Spleen (tissue), 11 donors: ENCODE data around the gene VAV2. TPM values are rescaled to one million over a fixed set of nuclear protein-coding genes. Genes with fewer than 3 reads are reported as not detected.
A peak's percentile ranks its signal among the peaks of the same experiment; 100 is the strongest.

Source experiments
- DNase-seq: peaks from one replicate; pipeline ENCODE4 v3.0.0-alpha.2; 2020
- H3K27ac ChIP-seq, 8 donors: fragments of 200-600 bp; sonication (generic) in 7 of 8; 1 replicate in 4 of 8; 2 replicates in 4 of 8; pipeline versions ENCODE4 v1.5.0 to v1.8.0; 2016 to 2021; ENCODE audit warnings: inconsistent platforms in 4 of 8, mild to moderate bottlenecking in 4 of 8, moderate library complexity in 1 of 8
- H3K27me3 ChIP-seq, 7 donors: fragments of 200-600 bp; sonication (generic) in 6 of 7; replicated peaks in 1 of 7; 1 replicate in 4 of 7; 2 replicates in 3 of 7; pipeline versions ENCODE4 v1.5.0 to v1.8.0; 2016 to 2021; ENCODE audit warnings: inconsistent platforms in 3 of 7, mild to moderate bottlenecking in 1 of 7
- H3K36me3 ChIP-seq, 6 donors: fragments of 200-600 bp; sonication (generic) in 5 of 6; 1 replicate in 4 of 6; 2 replicates in 2 of 6; pipeline versions ENCODE4 v1.5.0 to v1.8.0; 2016 to 2021; ENCODE audit warnings: inconsistent platforms in 2 of 6
- H3K4me1 ChIP-seq, 6 donors: fragments of 200-600 bp; sonication (generic) in 5 of 6; 1 replicate in 3 of 6; 2 replicates in 3 of 6; pipeline versions ENCODE4 v1.5.0 to v1.8.0; 2016 to 2021; ENCODE audit warnings: inconsistent platforms in 3 of 6
- H3K4me3 ChIP-seq, 8 donors: fragments of 200-600 bp; sonication (generic) in 7 of 8; 1 replicate in 4 of 8; 2 replicates in 4 of 8; pipeline versions ENCODE4 v1.5.0 to v1.8.0; 2016 to 2021; ENCODE audit warnings: inconsistent platforms in 4 of 8, mild to moderate bottlenecking in 4 of 8, moderate library complexity in 2 of 8
- H3K9me3 ChIP-seq, 8 donors: fragments of 200-600 bp; sonication (generic) in 7 of 8; 1 replicate in 4 of 8; 2 replicates in 4 of 8; pipeline versions ENCODE4 v1.5.0 to v1.8.0; 2016 to 2021; ENCODE audit warnings: inconsistent platforms in 4 of 8
- POLR2A ChIP-seq, 3 donors: fragments of 450-650 bp; IDR thresholded peaks; one replicate each; pipeline ENCODE4 v1.5.1; 2017; ENCODE audit warnings: antibody characterized with exemption in 3 of 3, mild to moderate bottlenecking in 1 of 3
- POLR2AphosphoS5 ChIP-seq, 3 donors: sonication (generic); formaldehyde crosslinking; IDR thresholded peaks; one replicate each; pipeline ENCODE4 v1.5.1; 2017; ENCODE audit warnings: antibody characterized with exemption in 3 of 3
- WGBS, 5 donors: extraction: QIAGEN DNeasy Blood & Tissue Kit in 3 of 5; methylation state at CpG; one replicate each; pipeline versions ENCODE4 v1.1.5 to v1.1.7; 2013 to 2018; 5-methylcytosine and 5-hydroxymethylcytosine counted together
- intact Hi-C: fragments of 100-400 bp; cut with DNase I; formaldehyde crosslinking; loops from one replicate; pipeline ENCODE4 v1.15.0; 2023; ENCODE audit warnings: low total_unique reads
- polyA plus RNA-seq, 3 donors: library from polyadenylated mRNA; stranded (reverse); fragments of 200-250 nt; gene quantifications; one replicate each; pipeline ENCODE4 v1.2.1, GENCODE V29; 2013
- total RNA-seq, 7 donors: library from RNA; depleted of rRNA in 3 of 7; stranded (reverse); fragments of >200 nt in 3 of 7; fragmentation: NEBNext Ultra II Directional in 4 of 7; extraction: Animal tissue kit (Norgen Biotek cat#: 25700) in 4 of 7; gene quantifications; one replicate each; pipeline versions ENCODE4 v1.1.0 to v1.2.1, GENCODE V29; 2016 to 2021
- TF ChIP-seq, protein P1 (sequence below), 11 experiments: fragments of 200-600 bp in 7 of 11; fragments of 450-650 bp in 4 of 11; sonication (generic) in 4 of 11; IDR thresholded peaks in 8 of 11; conservative IDR thresholded peaks in 3 of 11; 1 replicate in 7 of 11; 2 replicates in 4 of 11; pipeline versions ENCODE4 v1.4.0 to v1.8.0; 2016 to 2021; ENCODE audit warnings: antibody characterized with exemption in 11 of 11, inconsistent platforms in 4 of 11, mild to moderate bottlenecking in 1 of 11
- donor health status: healthy with polysubstance abuse.
- donor health status: DM: no; HTN: no; CAD: no; lungs with moderate emphysema.
- donor health status: DM: no; HTN: no; CAD: no.
- donor health status: Bipolar disorder and iron deficiency.
- donor health status: healthy.
- donor health status: DM: no; HTN: no; CAD: no.
- donor health status: DM: yes; HTN: yes; CAD: no.

The VAV2 gene
- total and polyA plus RNA-seq, 10 donors: 14.2 to 39.2 (median 23.3) TPM

DNA sequence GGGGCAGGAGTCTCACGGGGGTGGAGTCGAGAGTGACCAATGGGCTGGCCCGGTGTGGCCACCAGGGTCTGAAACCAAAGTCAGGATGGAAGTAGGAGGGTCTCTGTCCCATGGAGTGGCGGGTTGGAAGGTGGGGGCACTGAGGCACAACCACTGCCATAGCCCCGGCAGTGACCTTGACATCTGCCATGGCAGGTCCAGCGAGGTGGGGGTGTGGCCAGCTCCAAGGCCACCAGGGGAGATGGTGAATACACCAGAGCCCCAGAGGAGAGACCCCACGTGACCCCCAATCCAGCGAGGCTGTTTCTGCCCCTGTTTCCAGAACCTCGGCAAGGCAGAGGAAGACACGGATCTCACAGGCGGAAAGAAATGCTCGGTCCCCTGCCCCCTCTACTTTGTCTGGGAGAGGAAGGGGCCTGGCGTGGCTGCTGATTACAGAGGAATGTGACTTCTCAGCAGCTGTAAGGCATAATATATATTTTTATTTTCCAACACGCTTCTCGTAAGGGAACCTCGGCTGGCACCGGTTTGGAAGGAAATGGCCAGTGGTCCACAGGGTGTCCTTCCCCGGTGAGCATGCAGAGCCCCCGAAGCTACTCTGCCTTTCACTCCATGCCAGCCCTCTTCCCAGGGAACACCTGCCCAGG, 148.2 kb downstream of the VAV2 start:
- no peaks in the 10 kb centered on the region for H3K9me3 ChIP-seq
- no peak for DNase-seq
- H3K4me1 ChIP-seq: peaks cover 11 to 58% (median 31%) of the 10 kb centered on the region in 6 donors
- peak overlapping the region in 7 of 8 donors; percentile 73 to 90 (median 84) for H3K27ac ChIP-seq
- 61 to 83% (median 70%) methylated on average over 19 of the region's 19 CpGs for WGBS, 5 donors
- peaks cover 0 to 7% (median 0%) of the 10 kb centered on the region in 6 donors for H3K36me3 ChIP-seq
- intact Hi-C loops: no loop called here
- TF ChIP-seq POLR2A (IDR thresholded peaks at IDR 0.05) (no peak), POLR2AphosphoS5 (IDR thresholded peaks at IDR 0.05) (no peak)
- TF ChIP-seq, protein P1, sequence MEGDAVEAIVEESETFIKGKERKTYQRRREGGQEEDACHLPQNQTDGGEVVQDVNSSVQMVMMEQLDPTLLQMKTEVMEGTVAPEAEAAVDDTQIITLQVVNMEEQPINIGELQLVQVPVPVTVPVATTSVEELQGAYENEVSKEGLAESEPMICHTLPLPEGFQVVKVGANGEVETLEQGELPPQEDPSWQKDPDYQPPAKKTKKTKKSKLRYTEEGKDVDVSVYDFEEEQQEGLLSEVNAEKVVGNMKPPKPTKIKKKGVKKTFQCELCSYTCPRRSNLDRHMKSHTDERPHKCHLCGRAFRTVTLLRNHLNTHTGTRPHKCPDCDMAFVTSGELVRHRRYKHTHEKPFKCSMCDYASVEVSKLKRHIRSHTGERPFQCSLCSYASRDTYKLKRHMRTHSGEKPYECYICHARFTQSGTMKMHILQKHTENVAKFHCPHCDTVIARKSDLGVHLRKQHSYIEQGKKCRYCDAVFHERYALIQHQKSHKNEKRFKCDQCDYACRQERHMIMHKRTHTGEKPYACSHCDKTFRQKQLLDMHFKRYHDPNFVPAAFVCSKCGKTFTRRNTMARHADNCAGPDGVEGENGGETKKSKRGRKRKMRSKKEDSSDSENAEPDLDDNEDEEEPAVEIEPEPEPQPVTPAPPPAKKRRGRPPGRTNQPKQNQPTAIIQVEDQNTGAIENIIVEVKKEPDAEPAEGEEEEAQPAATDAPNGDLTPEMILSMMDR (IDR thresholded peaks at IDR 0.05 in 8 of 11, conservative IDR thresholded peaks at IDR 0.05 in 3 of 11): no peak
- H3K4me3 ChIP-seq: no peak overlapping the region
- peaks cover 0 to 21% (median 0%) of the 10 kb centered on the region in 7 donors for H3K27me3 ChIP-seq

DNA sequence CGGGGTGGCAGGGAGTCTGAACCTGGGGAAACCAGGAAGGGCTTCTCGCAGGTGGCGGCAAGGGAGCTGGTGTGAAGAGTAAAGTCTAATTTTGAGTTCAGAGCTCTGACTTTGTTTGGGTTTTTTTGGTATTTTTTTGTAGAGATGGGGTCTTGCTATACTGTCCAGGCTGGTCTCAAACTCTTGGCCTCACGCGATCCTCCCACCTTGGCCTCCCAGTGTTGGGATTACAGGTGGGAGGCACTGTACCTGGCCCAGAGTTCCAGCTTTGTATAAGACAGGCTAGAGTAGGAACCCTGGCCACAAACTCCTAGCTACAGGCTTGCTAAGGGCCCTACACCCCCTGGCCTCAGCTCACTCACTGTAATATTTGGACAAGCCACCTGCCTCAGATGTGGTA, 148.9 kb downstream of the VAV2 start:
- peaks cover 11 to 58% (median 31%) of the 10 kb centered on the region in 6 donors for H3K4me1 ChIP-seq
- 96 to 100% (median 98%) methylated on average over 5 of the region's 5 CpGs for WGBS, 5 donors
- peaks cover 0 to 21% (median 0%) of the 10 kb centered on the region in 7 donors for H3K27me3 ChIP-seq
- TF ChIP-seq, protein P1 (IDR thresholded peaks at IDR 0.05 in 8 of 11, conservative IDR thresholded peaks at IDR 0.05 in 3 of 11): no peak
- TF ChIP-seq POLR2AphosphoS5 (IDR thresholded peaks at IDR 0.05): no peak
- TF ChIP-seq POLR2A (IDR thresholded peaks at IDR 0.05): no peak
- H3K36me3 ChIP-seq: peaks cover 0 to under 1% (median 0%) of the 10 kb centered on the region in 6 donors
- H3K4me3 ChIP-seq: no peak overlapping the region
- peak overlapping the region in 4 of 8 donors; percentile 84 to 90 (median 89) for H3K27ac ChIP-seq
- no peaks in the 10 kb centered on the region for H3K9me3 ChIP-seq
- intact Hi-C loops: no loop called here
- no peak for DNase-seq

DNA sequence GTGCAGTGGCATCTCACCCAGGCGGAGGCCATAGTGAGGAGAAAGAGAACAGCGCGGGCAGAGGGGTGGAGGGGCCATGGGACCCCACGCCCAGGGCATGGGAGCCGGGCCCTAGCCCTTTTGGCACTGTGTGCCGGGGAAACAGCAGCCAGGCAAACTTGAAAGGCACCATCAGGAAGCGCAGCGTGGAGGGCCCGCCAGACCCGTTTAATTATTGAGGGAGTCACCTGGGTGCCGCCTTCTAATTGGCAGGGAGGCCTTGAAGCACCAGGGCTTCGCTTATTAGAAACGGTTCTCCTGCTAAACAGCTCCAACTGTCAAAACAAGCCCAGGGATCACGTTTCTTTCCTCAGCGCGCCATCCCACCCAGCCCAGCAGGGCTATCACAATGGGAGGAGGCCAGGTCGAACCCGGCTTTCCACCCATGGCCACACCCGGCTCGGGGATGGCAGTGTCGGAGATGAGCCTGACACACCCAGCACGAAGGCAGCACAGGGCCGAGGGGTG, 149.3 kb downstream of the VAV2 start:
- intact Hi-C loops: no loop called here
- TF ChIP-seq POLR2AphosphoS5 (IDR thresholded peaks at IDR 0.05): peak in 1 of 3 donors; percentile 13
- no peak for TF ChIP-seq POLR2A (IDR thresholded peaks at IDR 0.05)
- TF ChIP-seq, protein P1 (IDR thresholded peaks at IDR 0.05 in 8 of 11, conservative IDR thresholded peaks at IDR 0.05 in 3 of 11): no peak
- Histone ChIP-seq H3K36me3 (no peaks in the 10 kb centered on the region), H3K9me3 (no peaks in the 10 kb centered on the region), H3K27ac (peak overlapping the region in 1 of 8 donors; percentile 89), H3K4me1 (peaks cover 11 to 58% (median 31%) of the 10 kb centered on the region in 6 donors), H3K27me3 (peaks cover 0 to 21% (median 0%) of the 10 kb centered on the region in 7 donors), H3K4me3 (no peak overlapping the region)
- 91 to 97% (median 95%) methylated on average over 21 to 23 of the region's 23 CpGs for WGBS, 5 donors
- DNase-seq: no peak

DNA sequence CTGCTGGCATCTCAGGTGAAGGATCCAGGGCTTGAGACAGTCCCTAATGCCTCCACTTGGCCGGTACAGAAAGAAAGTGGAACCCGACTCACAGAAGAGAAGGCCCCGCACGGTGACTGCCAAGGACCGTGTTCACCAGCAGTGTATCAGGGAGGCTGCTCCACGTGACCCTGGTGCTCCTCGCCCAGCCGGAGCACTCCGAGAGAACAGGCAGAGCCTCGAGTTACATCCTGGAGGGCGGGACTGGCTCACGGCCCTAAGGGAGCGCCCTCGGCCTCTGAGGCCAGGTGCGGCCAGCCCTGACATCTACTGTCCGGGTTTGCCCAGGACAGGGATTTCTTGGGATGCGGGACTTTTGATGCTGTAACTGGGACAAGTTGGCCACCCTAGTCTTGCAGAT, 149.9 kb downstream of the VAV2 start:
- TF ChIP-seq, protein P1 (IDR thresholded peaks at IDR 0.05 in 8 of 11, conservative IDR thresholded peaks at IDR 0.05 in 3 of 11): no peak
- TF ChIP-seq POLR2A (IDR thresholded peaks at IDR 0.05) (no peak), POLR2AphosphoS5 (IDR thresholded peaks at IDR 0.05) (no peak)

More for the DNA sequence above, 149.9 kb downstream of the VAV2 start:
- no peak for DNase-seq
- Histone ChIP-seq H3K4me3 (no peak overlapping the region), H3K9me3 (no peaks in the 10 kb centered on the region), H3K27me3 (peaks cover 0 to 21% (median 0%) of the 10 kb centered on the region in 7 donors), H3K27ac (no peak overlapping the region), H3K36me3 (no peaks in the 10 kb centered on the region), H3K4me1 (peaks cover 11 to 56% (median 31%) of the 10 kb centered on the region in 6 donors)
- intact Hi-C loops: no loop called here
- 85 to 93% (median 89%) methylated on average over 15 to 17 of the region's 17 CpGs for WGBS, 5 donors
